Memory B cell (primary cell): ENCODE data around the gene CRB2.
A peak's percentile ranks its signal among the peaks of the same experiment; 100 is the strongest.
"Not testable (repeated sequence)": the region's sequence is repeated elsewhere in the genome, so short reads cannot be mapped to it uniquely, and the experiment has no call there.

ENCODE experiments used
- ATAC-seq: fragments of 150-1000 bp; cut with Tn5 transposase; 2 replicates; pipeline ENCODE4 v1.10.0; 2021; ENCODE audit warnings: low read depth, mild to moderate bottlenecking, moderate library complexity
- DNase-seq, 2 donors: peaks; one replicate each; pipeline ENCODE4 v3.0.0; 2022; ENCODE audit warnings: low spot score in 2 of 2
- H3K27ac Mint-ChIP-seq: one replicate; pipeline ENCODE4 v1.8.0; 2022; ENCODE audit warnings: mild to moderate bottlenecking, moderate library complexity, mixed read lengths
- H3K27me3 Mint-ChIP-seq: one replicate; pipeline ENCODE4 v1.8.0; 2022; ENCODE audit warnings: mixed read lengths
- H3K36me3 Mint-ChIP-seq: one replicate; pipeline ENCODE4 v1.8.0; 2022; ENCODE audit warnings: mild to moderate bottlenecking, mixed read lengths
- H3K4me1 Mint-ChIP-seq: one replicate; pipeline ENCODE4 v1.8.0; 2022; ENCODE audit warnings: mixed read lengths
- H3K4me3 Mint-ChIP-seq: one replicate; pipeline ENCODE4 v1.8.0; 2022; ENCODE audit warnings: mild to moderate bottlenecking, moderate library complexity, mixed read lengths
- H3K9me3 Mint-ChIP-seq: one replicate; pipeline ENCODE4 v1.8.0; 2022; ENCODE audit warnings: mixed read lengths

The CRB2 gene

GRCh38 chr9:123322273-123323195 lies 33.5 kb upstream of the CRB2 start:
- Mint-ChIP-seq H3K4me1 (peaks cover 54% of the 10 kb centered on the region), H3K27ac (peak overlapping the region; percentile 86), H3K27me3 (no peaks in the 10 kb centered on the region), H3K4me3 (peak overlapping the region; percentile 76), H3K36me3 (no peaks in the 10 kb centered on the region), H3K9me3 (no peaks in the 10 kb centered on the region)
- peak; percentile 75 for ATAC-seq
- peak; percentile 38 to 52 for DNase-seq

- Mint-ChIP-seq H3K36me3 (no peaks in the 10 kb centered on the region), H3K27ac (peak overlapping the region; percentile 86), H3K4me3 (peak overlapping the region; percentile 76), H3K9me3 (no peaks in the 10 kb centered on the region), H3K27me3 (no peaks in the 10 kb centered on the region), H3K4me1 (peaks cover 50% of the 10 kb centered on the region)
- ATAC-seq: no peak
- DNase-seq: no peak
Observed at GRCh38 chr9:123323196-123324013, 32.6 kb upstream of the CRB2 start.

DNA sequence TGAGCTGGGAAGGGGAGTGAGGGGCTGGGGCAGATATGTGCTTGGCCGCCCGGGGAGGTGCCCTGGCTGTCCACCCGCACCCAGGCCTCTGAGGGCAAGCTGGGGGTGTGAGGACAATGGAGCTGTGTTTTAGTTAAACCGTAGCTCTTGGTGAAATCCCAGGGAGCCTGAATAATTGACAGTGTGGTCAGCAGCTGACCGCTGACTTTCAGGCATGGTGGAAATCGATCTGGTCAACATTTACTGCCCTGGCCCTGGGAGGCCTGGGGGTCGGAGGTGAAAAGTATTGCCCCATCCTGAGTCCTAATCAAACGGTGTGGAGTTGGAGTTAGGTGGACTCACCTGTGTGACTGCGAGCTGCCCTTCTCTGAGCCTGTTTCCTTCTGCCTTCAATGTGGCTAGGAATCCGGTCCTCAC lies 31.2 kb upstream of the CRB2 start:
- DNase-seq (no peak), ATAC-seq (no peak)
- H3K4me1 Mint-ChIP-seq: peaks cover 49% of the 10 kb centered on the region
- H3K27ac Mint-ChIP-seq: peak overlapping the region; percentile 39
- H3K4me3 Mint-ChIP-seq: no peak overlapping the region
- no peaks in the 10 kb centered on the region for H3K36me3 Mint-ChIP-seq
- no peaks in the 10 kb centered on the region for H3K27me3 Mint-ChIP-seq
- no peaks in the 10 kb centered on the region for H3K9me3 Mint-ChIP-seq

GRCh38 chr9:123326187-123326586 lies 29.8 kb upstream of the CRB2 start:
- H3K4me1 Mint-ChIP-seq: peaks cover 52% of the 10 kb centered on the region
- no peaks in the 10 kb centered on the region for H3K9me3 Mint-ChIP-seq
- H3K27me3 Mint-ChIP-seq: no peaks in the 10 kb centered on the region
- peak overlapping the region; percentile 67 for H3K27ac Mint-ChIP-seq
- H3K36me3 Mint-ChIP-seq: no peaks in the 10 kb centered on the region
- H3K4me3 Mint-ChIP-seq: no peak overlapping the region
- no peak for DNase-seq
- no peak for ATAC-seq

DNA sequence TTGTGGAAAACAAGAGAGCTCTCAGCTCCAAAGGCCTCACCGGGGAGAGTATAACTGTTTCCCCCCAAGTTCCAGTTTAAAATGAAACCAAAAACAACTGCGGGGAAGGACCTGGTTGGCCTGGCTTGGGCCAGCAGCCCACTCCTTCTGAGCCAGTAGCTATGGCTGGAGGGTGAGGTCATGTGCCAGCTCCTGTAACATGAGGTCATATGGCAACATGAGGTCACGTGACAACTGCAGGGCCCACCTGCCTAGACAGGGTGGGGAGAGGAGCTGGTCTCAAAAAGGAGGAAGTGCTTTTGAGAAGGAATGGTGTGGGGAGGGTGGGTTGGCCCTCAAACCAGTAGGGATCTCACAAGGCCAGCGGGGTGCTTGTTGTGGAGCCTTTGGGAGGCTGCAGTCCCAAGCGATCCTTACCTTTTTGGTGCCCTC lies 29.3 kb upstream of the CRB2 start:
- Mint-ChIP-seq H3K27ac (peak overlapping the region; percentile 67), H3K4me1 (peaks cover 48% of the 10 kb centered on the region), H3K4me3 (peak overlapping the region; percentile 2), H3K36me3 (no peaks in the 10 kb centered on the region), H3K27me3 (no peaks in the 10 kb centered on the region), H3K9me3 (no peaks in the 10 kb centered on the region)
- ATAC-seq (peak; percentile 78), DNase-seq (peak in 1 of 2 donors; percentile 39)

DNA sequence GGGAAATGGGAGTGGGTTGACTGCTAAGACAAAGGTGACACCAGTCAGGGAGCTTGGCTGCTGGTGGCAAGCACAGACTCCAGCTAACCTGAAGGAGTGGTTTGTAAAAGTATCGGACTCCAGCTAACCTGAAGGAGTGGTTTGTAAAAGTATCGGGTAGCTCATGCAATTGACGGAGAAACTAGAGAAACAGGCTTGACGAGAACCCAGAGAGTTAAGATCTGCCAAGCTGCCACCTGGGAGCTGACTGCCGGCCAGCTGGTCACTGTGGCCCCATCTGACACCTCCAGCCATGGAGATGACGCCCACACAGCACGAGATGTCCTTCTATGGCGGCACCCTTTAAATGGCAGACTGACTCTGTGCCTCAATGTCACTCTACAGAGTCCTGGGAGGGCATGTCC lies 28.3 kb upstream of the CRB2 start:
- Mint-ChIP-seq H3K27me3 (no peaks in the 10 kb centered on the region), H3K4me1 (peaks cover 39% of the 10 kb centered on the region), H3K36me3 (no peaks in the 10 kb centered on the region), H3K27ac (no peak overlapping the region), H3K4me3 (no peak overlapping the region), H3K9me3 (no peaks in the 10 kb centered on the region)
- DNase-seq: no peak
- no peak for ATAC-seq

DNA sequence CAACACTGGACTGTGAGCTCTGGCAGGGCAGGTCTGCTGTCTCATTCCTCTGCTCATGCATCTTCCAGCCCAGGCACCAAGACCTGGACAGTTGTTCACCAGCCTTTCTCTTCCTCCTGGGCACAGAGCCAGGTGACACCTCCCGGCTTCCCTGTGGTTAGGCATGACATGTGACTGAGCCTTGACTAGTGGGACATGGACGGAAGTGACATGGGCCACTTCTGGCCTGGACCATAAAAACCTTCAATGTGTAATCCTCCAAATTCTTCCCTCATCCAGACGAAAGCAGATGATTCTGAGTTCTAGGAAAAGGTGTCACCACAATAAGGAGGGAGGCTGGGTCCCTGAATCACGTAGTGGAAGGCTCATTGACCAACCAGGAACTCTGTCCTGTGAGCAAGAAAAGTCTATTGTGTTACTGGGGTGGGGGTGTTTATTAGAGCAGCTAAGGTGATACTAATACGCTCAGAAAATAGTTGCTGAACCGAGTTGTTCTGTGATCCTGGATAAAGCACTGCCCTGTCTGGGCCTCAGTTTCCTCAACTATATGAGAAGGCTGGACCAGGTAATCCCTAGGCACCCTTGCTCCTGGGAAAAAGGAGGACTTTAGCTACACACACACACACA lies 26.6 kb upstream of the CRB2 start:
- H3K36me3 Mint-ChIP-seq: no peaks in the 10 kb centered on the region
- H3K27me3 Mint-ChIP-seq: no peaks in the 10 kb centered on the region
- H3K4me3 Mint-ChIP-seq: no peak overlapping the region
- ATAC-seq (no peak), DNase-seq (no peak)
- no peak overlapping the region for H3K27ac Mint-ChIP-seq
- no peaks in the 10 kb centered on the region for H3K9me3 Mint-ChIP-seq
- peaks cover 35% of the 10 kb centered on the region for H3K4me1 Mint-ChIP-seq

- H3K4me3 Mint-ChIP-seq: no peak overlapping the region
- no peaks in the 10 kb centered on the region for H3K36me3 Mint-ChIP-seq
- no peaks in the 10 kb centered on the region for H3K9me3 Mint-ChIP-seq
- ATAC-seq (no peak), DNase-seq (no peak)
- no peaks in the 10 kb centered on the region for H3K27me3 Mint-ChIP-seq
- H3K27ac Mint-ChIP-seq: peak overlapping the region; percentile 3
- peaks cover 38% of the 10 kb centered on the region for H3K4me1 Mint-ChIP-seq
Observed at GRCh38 chr9:123331346-123332060, 24.5 kb upstream of the CRB2 start.

DNA sequence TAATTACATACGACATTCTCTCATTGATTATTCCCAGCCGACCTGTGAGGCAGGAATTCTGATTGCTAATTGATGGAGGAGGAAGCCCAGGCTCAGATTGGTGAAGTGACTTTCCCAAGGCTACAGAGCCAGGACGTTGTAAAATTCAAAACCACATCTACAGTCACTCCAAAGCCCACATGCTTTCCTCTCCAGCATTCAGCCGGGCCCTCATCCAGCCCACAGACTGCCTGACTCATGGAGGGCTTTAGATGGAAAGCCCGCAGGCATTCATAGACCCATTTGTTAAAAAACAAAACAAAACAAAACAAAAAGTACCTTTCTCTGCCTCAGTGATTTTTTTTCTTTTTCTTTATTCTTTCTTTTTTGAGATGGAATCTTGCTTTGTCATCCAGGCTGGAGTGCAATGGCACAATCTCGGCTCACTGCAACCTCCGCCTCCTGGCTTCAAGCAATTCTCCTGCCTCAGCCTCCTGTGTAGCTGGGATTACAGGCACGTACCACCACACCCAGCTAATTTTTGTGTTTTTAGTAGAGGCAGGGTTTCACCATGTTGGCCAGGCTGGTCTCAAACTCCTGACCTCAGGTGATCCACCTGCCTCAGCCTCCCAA lies 22.8 kb upstream of the CRB2 start:
- not testable (repeated sequence) for H3K27ac Mint-ChIP-seq, H3K4me3 Mint-ChIP-seq, H3K36me3 Mint-ChIP-seq, DNase-seq, ATAC-seq, H3K27me3 Mint-ChIP-seq, H3K9me3 Mint-ChIP-seq
- peaks cover 39% of the 10 kb centered on the region for H3K4me1 Mint-ChIP-seq

DNA sequence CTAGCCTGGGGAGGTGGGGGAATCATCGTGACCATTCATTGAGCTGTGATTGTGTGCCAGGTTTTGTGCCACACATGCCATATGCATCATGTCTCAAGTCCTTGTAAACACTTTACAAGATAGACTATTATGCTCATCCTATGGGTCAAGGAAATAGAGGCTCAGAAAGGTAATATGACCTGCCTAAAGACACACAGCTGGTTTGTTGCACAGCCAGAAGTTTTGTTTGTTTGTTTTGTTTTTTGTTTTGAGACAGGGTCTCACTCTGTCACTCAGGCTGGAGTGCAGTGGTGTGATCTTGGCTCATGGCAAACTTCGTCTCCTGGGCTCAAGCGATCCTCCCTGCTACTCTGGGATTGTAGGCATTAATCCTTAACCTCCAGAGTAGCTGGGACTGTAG lies 21.4 kb upstream of the CRB2 start:
- no peaks in the 10 kb centered on the region for H3K27me3 Mint-ChIP-seq
- H3K36me3 Mint-ChIP-seq: no peaks in the 10 kb centered on the region
- peak overlapping the region; percentile 6 for H3K27ac Mint-ChIP-seq
- H3K4me1 Mint-ChIP-seq: peaks cover 49% of the 10 kb centered on the region
- no peak overlapping the region for H3K4me3 Mint-ChIP-seq
- no peak for ATAC-seq
- no peak for DNase-seq
- no peaks in the 10 kb centered on the region for H3K9me3 Mint-ChIP-seq

- Mint-ChIP-seq H3K9me3 (no peaks in the 10 kb centered on the region), H3K27ac (peak overlapping the region; percentile 48), H3K4me3 (peak overlapping the region; percentile 11), H3K36me3 (no peaks in the 10 kb centered on the region), H3K4me1 (peaks cover 52% of the 10 kb centered on the region), H3K27me3 (no peaks in the 10 kb centered on the region)
- no peak for ATAC-seq
- DNase-seq: no peak
Observed at GRCh38 chr9:123335193-123335985, 20.6 kb upstream of the CRB2 start.

GRCh38 chr9:123335986-123336329 lies 20.0 kb upstream of the CRB2 start:
- no peaks in the 10 kb centered on the region for H3K9me3 Mint-ChIP-seq
- ATAC-seq: no peak
- peaks cover 57% of the 10 kb centered on the region for H3K4me1 Mint-ChIP-seq
- H3K27me3 Mint-ChIP-seq: no peaks in the 10 kb centered on the region
- H3K4me3 Mint-ChIP-seq: no peak overlapping the region
- DNase-seq: no peak
- no peaks in the 10 kb centered on the region for H3K36me3 Mint-ChIP-seq
- peak overlapping the region; percentile 48 for H3K27ac Mint-ChIP-seq

DNA sequence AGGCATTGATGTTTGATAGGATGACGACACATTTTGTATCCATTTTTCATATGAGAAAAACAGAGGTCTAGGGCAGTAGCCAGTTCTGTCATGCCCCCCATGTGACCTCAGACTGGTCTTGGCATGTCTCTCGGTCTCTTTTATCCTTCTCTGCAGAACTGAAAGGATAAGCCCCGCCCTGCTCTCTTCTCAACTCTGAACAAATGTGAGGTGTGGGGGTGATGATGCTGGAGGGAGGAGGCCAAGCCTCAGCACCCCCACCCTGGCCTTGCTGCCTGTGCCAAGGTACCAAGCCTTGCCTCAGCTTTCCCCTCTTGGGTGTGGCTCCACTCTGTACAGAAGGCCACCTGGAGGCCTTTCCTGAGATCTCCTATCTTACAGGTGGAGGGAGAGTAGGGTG lies 19.5 kb upstream of the CRB2 start:
- H3K27me3 Mint-ChIP-seq: no peaks in the 10 kb centered on the region
- no peak for ATAC-seq

More for the DNA sequence above, 19.5 kb upstream of the CRB2 start:
- no peak overlapping the region for H3K4me3 Mint-ChIP-seq
- no peaks in the 10 kb centered on the region for H3K9me3 Mint-ChIP-seq
- H3K4me1 Mint-ChIP-seq: peaks cover 62% of the 10 kb centered on the region
- no peak for DNase-seq
- no peaks in the 10 kb centered on the region for H3K36me3 Mint-ChIP-seq
- H3K27ac Mint-ChIP-seq: peak overlapping the region; percentile 48
